GM21723 (cell line): ENCODE results near the gene PLEKHG4B.

ENCODE experiments used
- ATAC-seq: cut with Tn5 transposase; IDR thresholded peaks from one replicate; pipeline ENCODE4 v1.9.1; 2021; ENCODE audit warnings: mild to moderate bottlenecking, moderate library complexity; ENCODE audit not compliant: unreplicated experiment

Gene PLEKHG4B

DNA sequence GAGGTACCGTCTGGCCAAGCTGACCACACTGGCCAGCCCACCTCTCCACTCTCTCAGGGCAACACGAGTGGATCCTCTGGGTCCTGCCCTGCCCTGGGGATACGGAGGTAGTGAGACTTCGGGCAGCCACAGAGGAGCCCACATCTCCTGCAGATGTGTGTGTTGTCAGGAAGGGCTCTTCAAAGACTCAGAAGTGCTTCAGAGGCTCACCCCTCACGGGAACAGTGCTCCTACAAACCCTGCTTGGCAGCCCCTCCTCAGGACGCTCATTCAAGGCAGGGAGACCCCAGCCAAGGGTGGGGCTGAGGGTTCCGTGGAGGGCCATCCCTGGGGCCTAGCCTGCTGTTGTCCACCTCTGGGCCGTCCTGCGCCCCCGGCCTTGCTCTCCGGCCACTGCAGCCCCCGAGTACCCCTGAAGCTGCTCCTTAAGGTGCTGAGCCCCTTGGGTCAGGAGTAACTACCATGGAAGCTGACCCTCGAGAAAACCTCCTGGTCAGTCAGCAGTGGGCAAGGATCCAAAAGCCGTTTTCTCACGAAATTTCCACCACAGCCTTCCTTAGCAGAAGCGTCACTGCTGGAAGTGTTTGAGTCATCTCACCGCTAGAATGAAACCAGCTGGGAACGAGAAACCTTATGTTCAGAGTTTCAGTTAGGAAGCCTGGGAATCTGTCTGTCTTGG is 76.2 kb downstream of the PLEKHG4B start:
- no peak for ATAC-seq

GRCh38 chr5:169071-169727 is 77.2 kb downstream of the PLEKHG4B start:
- no peak for ATAC-seq

GRCh38 chr5:169728-170094 is 77.7 kb downstream of the PLEKHG4B start:
- ATAC-seq: no peak

DNA sequence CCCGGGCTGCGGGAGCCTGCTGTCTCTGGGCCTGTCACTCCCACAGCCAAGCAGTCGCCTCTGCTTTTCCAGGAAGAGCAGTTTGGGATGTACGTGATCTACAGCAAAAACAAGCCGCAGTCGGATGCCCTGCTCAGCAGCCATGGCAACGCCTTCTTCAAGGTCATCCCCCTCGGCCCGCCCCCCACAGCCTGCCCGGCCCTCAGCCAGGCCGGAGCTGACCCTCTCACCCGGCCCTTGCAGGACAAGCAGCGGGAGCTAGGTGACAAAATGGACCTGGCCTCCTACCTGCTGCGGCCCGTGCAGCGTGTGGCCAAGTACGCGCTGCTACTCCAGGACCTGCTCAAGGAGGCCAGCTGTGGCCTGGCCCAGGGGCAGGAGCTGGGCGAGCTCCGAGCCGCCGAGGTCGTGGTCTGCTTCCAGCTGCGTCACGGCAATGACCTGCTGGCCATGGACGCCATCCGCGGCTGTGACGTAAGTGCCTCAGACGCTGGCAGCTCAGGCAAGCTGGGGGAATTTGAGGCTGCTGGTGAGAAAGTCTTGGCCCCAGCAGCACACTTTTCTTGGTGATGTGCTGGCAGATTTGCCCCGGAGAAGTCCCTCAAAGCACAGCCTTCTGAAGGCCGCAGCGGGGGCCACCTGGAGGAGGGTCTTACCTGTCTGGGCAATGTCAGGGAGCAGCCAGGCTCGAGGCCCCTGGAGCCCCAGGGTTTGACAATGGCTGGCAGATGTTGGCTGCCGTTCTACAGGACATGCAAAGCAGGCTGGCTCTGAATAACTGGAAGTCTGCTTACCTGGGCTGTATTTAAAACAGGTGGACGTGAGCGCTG is 79.2 kb downstream of the PLEKHG4B start:
- no peak for ATAC-seq

GRCh38 chr5:171801-172331 is 79.9 kb downstream of the PLEKHG4B start:
- ATAC-seq: no peak

DNA sequence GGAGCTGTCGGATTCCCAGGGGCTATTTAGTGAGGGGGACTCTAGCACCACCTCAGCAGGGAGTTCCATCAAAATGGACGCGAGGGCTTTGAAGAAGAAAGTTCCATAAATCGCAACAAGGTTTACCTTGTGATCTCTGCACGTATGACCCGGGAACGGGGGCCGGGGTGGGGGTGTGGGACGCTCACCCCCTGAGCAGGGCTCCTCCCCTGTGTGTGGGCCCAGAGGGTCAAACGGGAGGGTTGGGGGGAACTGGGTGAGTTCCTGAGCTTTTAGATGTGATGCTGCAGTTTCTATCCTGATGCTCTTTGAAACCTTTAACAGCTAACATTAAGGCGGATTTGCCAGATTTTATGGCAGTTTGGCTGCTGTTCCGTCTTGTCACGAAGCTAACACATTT is 80.5 kb downstream of the PLEKHG4B start:
- ATAC-seq: no peak

DNA sequence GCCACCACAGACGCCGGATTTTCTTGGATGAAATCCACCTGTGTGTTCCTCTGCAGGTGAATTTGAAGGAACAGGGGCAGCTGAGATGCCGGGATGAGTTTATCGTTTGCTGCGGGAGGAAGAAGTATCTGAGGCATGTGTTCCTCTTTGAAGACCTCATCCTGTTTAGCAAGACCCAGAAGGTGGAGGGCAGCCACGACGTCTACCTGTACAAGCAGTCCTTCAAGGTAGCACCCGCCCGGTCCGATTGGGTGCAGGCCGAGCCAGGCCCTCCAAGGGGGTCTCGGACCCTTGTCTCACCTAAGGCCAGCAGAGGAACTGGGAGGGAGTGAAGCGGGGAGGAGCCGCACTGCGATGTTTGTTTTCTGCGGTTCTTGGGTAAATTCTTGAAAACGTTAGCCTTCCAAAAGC is 80.9 kb downstream of the PLEKHG4B start:
- ATAC-seq: no peak

- no peak for ATAC-seq
Measured at GRCh38 chr5:173392-174290, 81.7 kb downstream of the PLEKHG4B start.

DNA sequence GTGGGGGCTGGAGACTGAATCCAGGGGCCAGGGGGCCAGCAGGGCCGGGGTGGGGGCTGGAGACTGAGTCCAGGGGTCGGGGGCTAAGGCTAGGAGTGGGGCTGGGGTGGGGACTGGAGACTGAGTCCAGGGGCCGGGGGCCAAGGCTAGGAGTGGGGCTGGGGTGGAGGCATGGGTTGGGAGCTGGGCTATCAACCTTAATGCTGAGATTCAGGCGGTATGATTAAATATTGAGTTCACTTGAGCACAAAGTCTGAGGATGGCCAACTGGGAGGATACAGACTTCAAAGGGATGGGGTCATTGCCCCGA is 82.3 kb downstream of the PLEKHG4B start:
- no peak for ATAC-seq

DNA sequence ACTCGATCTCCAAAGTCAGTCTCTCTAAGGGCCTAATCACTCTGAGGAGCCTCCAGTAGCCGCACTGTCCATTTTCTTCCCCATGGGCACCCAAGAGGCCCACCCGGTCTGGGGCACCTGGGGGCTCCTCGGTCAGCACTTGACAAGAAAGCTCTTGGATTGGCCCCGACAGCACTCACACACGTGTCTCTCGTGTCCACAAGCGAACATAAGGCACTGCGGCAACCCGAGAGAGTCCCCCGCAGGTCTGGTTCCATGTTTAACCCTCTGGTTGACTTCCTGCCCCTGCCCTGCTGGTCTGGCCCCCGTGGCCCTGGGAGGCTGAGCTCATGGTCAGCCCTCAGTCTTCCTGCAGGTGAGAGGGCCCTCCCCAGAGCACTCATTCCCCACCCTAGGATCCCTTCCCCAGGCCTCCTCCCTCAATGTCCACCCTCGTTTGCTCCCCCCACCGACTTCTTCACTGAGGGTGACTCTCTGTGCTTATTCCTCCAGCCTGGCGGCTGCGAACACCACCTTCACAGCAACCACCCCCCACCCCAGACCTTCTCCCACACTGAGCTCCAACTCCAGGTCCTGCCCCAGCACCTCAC is 83.0 kb downstream of the PLEKHG4B start:
- ATAC-seq: no peak

GRCh38 chr5:176296-176823 is 84.4 kb downstream of the PLEKHG4B start:
- no peak for ATAC-seq

- ATAC-seq: no peak
Measured at GRCh38 chr5:178110-178509, 86.1 kb downstream of the PLEKHG4B start.

DNA sequence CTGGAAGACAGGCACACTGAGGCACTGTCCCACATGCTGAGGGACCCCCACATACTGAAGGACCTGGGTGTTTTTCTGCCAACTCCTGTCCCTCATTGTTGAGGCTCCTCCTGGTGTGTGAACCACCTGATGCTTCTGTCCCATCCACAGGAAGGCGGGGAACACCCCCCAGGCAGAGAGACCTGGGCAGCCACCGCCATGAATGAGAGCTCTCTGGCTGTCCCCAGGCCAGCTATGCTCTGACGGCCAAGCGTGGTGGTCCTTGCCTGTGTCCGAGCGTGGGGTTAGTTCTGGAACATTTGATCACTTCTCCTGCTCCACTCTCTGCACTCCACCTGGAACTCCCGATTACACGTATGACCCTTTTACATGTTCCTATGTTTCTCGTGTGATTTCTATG is 87.4 kb downstream of the PLEKHG4B start:
- ATAC-seq: no peak

DNA sequence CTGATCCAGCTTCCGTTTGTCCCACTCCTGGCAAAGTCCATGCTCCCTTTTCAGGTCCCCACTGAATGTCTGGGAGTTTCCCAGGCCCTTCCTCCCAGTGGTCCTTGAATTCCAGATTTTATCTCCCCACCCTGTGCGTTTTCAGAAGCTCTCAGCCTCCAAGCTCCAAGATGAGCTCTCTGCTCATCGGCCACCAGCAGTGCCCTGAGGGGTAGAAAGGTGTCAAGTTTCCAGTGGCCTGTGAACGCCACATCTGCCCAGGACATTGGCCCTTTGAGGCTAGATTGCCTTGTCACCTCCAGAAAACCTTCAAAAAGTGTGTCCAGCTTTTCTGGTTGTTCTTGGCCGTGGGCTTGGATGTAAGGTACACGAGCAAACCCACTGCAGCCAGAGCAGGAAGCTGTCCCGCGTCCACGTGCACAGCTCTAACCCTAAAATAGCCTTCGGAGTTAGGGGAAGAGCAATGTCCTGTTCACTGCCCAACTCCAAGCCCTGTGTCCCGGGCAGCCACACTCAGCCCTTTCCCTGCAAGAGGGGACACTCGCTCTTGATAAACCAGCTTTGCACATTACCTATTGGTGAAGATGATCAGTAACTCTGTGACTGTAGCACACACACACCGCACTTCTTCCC is 88.4 kb downstream of the PLEKHG4B start:
- ATAC-seq: no peak

DNA sequence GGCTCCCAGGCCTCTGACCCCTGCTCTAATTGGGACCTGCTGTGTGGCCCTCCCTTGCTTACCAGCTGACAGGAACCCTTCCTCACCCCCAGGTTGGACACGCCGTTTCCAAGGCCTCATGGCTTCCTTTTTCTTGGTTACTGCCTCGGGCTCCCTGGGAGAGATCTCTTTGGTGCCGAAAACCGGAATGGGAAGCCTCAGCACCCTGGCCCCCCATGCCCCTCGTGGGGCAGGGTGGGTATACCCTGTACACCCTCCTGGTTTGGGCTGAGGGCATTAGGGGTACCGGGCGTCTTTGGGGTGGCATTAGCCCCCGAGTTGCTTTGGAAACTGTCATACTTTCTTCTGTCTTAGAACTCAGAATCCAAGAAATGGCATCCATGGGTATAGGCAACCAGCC is 89.2 kb downstream of the PLEKHG4B start:
- no peak for ATAC-seq

DNA sequence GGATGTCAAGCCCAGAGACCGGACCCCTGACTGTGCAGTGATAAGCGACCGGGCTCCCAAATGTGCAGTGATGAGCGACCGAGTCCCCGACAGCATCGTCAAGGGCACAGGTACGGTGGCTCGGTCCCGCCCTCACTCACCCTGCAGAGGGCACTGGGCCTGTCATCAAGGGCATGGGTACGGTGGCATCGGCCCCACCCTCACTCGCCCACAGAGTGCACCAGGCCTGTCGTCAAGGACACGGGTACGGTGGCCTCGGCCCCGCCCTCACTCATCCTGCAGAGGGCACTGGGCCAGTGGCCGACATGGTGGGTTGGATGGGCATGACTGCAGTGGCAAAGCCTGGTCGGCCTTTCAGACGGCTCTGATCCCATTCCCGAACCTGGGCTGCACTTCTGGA is 89.6 kb downstream of the PLEKHG4B start:
- ATAC-seq: no peak

DNA sequence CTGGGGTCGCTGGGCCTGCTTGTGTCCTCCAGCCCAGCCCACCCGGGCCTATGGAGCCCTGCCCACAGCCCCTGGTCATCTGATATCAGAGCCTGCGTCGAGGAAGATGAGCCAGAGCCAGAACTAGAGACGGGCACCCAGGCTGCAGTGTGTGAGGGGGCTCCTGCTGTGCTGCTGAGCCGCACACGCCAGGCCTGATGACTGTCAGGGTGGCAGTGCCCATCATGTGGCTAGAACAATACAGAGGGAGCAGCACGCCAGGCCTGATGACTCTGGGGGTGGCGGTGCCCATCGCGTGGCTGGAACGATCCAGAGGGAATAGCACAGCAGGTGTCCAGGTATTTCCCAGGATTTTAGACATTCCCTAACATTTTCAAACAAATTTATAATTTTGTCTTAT is 90.2 kb downstream of the PLEKHG4B start:
- ATAC-seq: no peak

GRCh38 chr5:184471-184870 is 92.5 kb downstream of the PLEKHG4B start:
- no peak for ATAC-seq

DNA sequence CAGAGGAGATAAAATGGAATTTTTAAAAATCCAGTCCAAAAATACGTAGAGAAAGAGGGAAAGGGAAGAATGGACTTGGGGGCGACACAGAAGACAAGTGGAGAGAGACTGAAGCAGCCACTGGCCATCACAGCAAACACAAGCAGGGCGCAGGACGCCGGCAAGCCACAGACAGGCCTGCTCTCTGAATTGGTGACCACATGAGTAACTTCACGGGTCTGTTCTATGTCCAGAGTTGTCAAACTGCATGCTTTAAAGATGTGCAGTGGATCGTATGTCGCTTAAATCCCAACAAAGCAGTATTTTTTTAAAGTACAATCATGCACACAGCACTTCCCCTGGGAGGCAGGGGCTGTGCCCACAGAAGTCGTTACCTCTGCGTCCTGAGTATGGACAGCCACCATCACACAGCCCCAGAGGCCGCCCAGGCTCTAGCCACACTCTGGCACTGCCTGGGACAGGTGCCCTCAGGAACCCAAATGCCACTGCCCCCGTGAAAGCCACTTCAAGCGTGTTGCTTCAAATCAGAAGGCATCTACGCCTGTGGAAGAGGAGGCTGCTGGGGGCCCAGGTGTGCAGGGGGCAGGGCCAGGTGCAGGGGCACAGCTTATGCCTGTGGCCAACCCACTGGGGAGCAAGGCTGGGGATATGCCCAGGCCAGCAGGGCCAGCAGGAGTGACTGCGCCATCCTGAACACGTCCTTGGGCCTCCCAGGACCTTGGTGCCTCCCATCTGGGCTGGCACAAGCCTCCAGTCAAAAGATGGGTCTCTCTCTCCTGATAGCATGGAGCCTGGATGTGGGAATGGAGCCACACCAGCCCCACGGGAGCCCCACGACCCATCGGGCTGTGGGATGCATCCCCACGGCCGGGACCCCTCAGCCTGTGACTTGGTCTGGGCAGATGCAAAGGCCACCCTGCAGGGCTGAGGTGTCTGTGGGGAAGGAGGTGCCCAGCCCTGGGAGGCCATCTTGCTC is 93.4 kb downstream of the PLEKHG4B start:
- ATAC-seq: no peak
